Tibial artery (tissue), 4 donors: ENCODE results near the gene CDKN2B-AS1.

ENCODE experiments used
- DNase-seq, 2 donors: peaks; one replicate each; pipeline ENCODE4 v3.0.0-alpha.2; 2019
- H3K27ac ChIP-seq, 2 donors: fragments of 200-600 bp; sonication (generic) in 1 of 2; 1 replicate in 1 of 2; 2 replicates in 1 of 2; pipeline ENCODE4 v1.5.1; 2018 to 2019; ENCODE audit warnings: mild to moderate bottlenecking in 1 of 2
- H3K27me3 ChIP-seq, 2 donors: fragments of 200-600 bp; sonication (generic) in 1 of 2; one replicate each; pipeline versions ENCODE4 v1.5.1 to v1.6.0; 2016 to 2019
- H3K36me3 ChIP-seq, 3 donors: fragments of 200-600 bp; sonication (generic) in 2 of 3; one replicate each; pipeline ENCODE4 v1.5.1; 2016 to 2019; ENCODE audit warnings: mild to moderate bottlenecking in 2 of 3
- H3K4me1 ChIP-seq, 4 donors: fragments of 200-600 bp; sonication (generic) in 2 of 4; 1 replicate in 3 of 4; 2 replicates in 1 of 4; pipeline ENCODE4 v1.5.1; 2016 to 2019
- H3K4me3 ChIP-seq, 2 donors: fragments of 200-600 bp; sonication (generic) in 1 of 2; 1 replicate in 1 of 2; 2 replicates in 1 of 2; pipeline ENCODE4 v1.5.1; 2018 to 2019; ENCODE audit warnings: mild to moderate bottlenecking in 2 of 2
- H3K9me3 ChIP-seq, 3 donors: fragments of 200-600 bp; sonication (generic) in 1 of 3; one replicate each; pipeline ENCODE4 v1.5.1; 2016 to 2019
- intact Hi-C: fragments of 100-400 bp; cut with DNase I; formaldehyde crosslinking; loops from one replicate; pipeline ENCODE4 v1.15.0; 2023; ENCODE audit warnings: low total_unique reads
- TF ChIP-seq, protein P1 (sequence below), 2 experiments: fragments of 200-600 bp in 1 of 2; fragments of 450-650 bp in 1 of 2; IDR thresholded peaks; one replicate each; pipeline ENCODE4 v1.5.1; 2017 to 2019; ENCODE audit warnings: antibody characterized with exemption in 2 of 2, mild to moderate bottlenecking in 1 of 2, moderate library complexity in 1 of 2

The CDKN2B-AS1 gene

DNA sequence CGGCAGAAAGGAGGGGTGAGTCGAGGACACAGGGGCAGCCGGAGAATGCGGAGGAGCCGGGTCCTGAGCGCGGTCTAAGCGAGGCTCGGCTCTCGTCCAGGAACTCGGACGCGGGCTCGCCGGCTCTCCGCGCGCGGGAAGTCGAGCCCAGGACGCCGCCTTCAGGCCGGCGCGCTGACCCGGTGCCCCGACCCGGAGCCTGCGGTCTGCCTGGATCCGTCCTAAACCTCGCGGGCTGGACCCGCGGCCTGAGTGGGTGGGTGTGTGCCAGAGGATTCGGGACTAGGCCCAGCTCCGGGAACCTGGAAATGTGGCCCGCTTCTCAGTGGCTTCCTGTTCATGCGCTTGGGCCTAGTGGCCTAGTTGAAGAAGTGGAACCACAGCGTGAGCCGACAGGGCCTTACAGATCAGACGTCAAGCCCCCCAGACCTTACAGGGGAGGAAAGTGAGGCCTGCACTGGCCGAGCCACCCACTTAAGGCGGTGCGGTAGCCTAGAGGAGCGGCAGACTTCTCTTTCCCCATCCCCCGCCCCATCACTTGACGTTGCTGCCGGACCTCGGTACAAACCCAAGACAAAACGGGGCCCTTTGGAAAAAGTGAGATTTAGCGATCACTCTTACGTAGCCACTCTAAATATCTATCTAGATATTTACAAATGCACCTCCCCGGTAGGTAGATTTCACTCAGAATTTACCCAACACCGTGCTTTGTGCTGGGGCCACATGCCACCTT is 1.2 kb downstream of the CDKN2B-AS1 start:
- Histone ChIP-seq H3K27me3 (peaks cover 0 to 10% of the 10 kb centered on the region in 2 donors), H3K4me3 (peak overlapping the region; percentile 79 to 86), H3K36me3 (no peaks in the 10 kb centered on the region), H3K27ac (peak overlapping the region; percentile 73 to 75), H3K9me3 (no peaks in the 10 kb centered on the region), H3K4me1 (peaks cover 0 to 14% (median 8%) of the 10 kb centered on the region in 4 donors)
- TF ChIP-seq, protein P1, sequence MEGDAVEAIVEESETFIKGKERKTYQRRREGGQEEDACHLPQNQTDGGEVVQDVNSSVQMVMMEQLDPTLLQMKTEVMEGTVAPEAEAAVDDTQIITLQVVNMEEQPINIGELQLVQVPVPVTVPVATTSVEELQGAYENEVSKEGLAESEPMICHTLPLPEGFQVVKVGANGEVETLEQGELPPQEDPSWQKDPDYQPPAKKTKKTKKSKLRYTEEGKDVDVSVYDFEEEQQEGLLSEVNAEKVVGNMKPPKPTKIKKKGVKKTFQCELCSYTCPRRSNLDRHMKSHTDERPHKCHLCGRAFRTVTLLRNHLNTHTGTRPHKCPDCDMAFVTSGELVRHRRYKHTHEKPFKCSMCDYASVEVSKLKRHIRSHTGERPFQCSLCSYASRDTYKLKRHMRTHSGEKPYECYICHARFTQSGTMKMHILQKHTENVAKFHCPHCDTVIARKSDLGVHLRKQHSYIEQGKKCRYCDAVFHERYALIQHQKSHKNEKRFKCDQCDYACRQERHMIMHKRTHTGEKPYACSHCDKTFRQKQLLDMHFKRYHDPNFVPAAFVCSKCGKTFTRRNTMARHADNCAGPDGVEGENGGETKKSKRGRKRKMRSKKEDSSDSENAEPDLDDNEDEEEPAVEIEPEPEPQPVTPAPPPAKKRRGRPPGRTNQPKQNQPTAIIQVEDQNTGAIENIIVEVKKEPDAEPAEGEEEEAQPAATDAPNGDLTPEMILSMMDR (IDR thresholded peaks at IDR 0.05) = peak in 1 of 2 experiments; percentile 23
- peak in 1 of 2 donors; percentile 66 for DNase-seq
- intact Hi-C loops = loop anchor here (2.0 kb wide), 1 partner anchor 13 kb away; the partner anchor contains the start of gene CDKN2B

DNA sequence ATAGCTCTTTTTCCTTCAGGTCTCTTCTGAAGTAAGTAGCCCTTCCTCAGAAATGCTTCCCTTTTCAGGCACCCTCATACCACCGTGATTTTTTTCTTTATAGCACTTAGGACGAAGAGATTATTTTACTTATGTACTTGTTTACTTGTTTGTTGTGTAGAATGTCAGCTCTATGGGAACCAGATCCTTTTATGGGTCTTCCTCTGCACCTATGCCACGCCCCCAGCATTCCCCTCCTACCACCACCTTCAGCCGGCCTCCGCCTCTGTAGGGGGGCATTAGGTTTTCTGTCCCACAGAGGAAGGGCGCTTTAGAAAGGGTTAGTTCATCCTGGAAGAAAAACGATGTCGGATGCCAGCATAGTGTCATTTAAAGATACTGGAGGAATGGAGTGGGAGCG is 1.8 kb downstream of the CDKN2B-AS1 start:
- intact Hi-C loops = no loop called here
- Histone ChIP-seq H3K4me3 (no peak overlapping the region), H3K27me3 (peaks cover 0 to 9% of the 10 kb centered on the region in 2 donors), H3K4me1 (peaks cover 0 to 14% (median 8%) of the 10 kb centered on the region in 4 donors), H3K9me3 (no peaks in the 10 kb centered on the region), H3K27ac (no peak overlapping the region), H3K36me3 (no peaks in the 10 kb centered on the region)
- DNase-seq = no peak
- TF ChIP-seq, protein P1 (IDR thresholded peaks at IDR 0.05) = no peak

DNA sequence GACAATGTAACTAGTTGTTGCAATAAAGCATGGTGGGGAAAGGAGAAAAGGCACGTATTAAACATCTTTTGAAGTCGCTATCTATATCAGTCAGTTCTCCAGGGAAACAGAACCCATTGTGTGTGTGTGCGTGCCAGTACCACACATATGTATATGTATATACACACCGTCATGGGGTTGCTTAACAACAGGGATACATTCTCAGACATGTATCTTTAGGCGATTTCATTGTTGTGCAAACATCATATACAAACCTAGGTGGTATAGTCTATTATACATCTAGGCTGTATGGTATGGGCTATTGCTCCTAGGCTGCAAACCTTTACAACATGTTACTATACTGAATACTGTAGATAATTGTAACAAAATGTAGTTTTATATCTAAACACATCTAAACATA is 2.3 kb downstream of the CDKN2B-AS1 start:
- peaks cover 0 to 4% of the 10 kb centered on the region in 2 donors for H3K27me3 ChIP-seq
- H3K36me3 ChIP-seq = no peaks in the 10 kb centered on the region
- H3K9me3 ChIP-seq = no peaks in the 10 kb centered on the region
- no peak overlapping the region for H3K27ac ChIP-seq
- no peak for DNase-seq
- intact Hi-C loops = no loop called here
- no peak overlapping the region for H3K4me3 ChIP-seq
- peaks cover 0 to 14% (median 8%) of the 10 kb centered on the region in 4 donors for H3K4me1 ChIP-seq
- TF ChIP-seq, protein P1 (IDR thresholded peaks at IDR 0.05) = no peak

DNA sequence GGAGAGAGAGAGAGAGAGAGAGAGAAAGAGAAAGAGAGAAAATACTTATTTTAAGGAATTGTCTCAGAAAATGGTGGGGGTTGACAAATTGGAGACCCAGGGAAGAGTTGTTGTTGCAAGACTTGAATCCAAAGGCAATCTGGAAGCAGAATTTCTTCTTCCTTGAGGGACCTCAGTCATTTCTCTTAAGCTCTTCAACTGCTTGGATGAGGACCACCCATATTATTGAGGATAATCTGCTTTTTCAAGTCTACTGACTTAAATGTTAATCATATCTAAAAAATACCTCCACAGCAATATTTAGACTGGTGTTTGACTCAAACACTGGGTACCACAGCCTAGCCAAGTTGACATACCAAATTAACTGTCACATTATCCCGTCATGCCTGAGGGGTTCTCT is 2.9 kb downstream of the CDKN2B-AS1 start:
- H3K27me3 ChIP-seq = no peaks in the 10 kb centered on the region
- TF ChIP-seq, protein P1 (IDR thresholded peaks at IDR 0.05) = no peak
- intact Hi-C loops = no loop called here
- H3K4me1 ChIP-seq = peaks cover 0 to 14% (median 8%) of the 10 kb centered on the region in 4 donors
- no peaks in the 10 kb centered on the region for H3K9me3 ChIP-seq
- H3K27ac ChIP-seq = no peak overlapping the region
- H3K36me3 ChIP-seq = no peaks in the 10 kb centered on the region
- no peak overlapping the region for H3K4me3 ChIP-seq
- DNase-seq = no peak

DNA sequence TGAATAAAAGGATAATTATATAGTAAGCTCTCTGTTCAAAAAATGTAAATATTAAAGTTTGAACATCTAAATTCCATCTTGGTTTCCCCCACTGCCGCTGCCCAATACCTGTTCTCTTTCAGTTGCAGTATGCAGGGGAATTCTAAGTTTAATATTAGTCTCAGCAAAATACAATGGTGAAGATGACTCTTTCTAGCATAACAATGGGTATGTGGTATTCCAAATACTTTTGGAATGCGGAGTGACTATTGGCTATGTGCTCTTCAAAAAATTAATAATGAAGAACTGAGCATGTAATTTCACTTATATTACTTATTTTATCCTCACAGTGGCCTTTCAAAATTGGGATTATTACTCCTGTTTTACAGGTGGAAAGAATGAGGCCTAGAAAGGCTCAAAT is 3.4 kb downstream of the CDKN2B-AS1 start:
- TF ChIP-seq, protein P1 (IDR thresholded peaks at IDR 0.05) = no peak
- H3K36me3 ChIP-seq = no peaks in the 10 kb centered on the region
- no peak overlapping the region for H3K27ac ChIP-seq
- no peak for DNase-seq
- intact Hi-C loops = no loop called here
- no peaks in the 10 kb centered on the region for H3K9me3 ChIP-seq
- peaks cover 0 to 14% (median 8%) of the 10 kb centered on the region in 4 donors for H3K4me1 ChIP-seq
- no peak overlapping the region for H3K4me3 ChIP-seq
- H3K27me3 ChIP-seq = no peaks in the 10 kb centered on the region
